AG20443 (cell line): Measurements from ENCODE around the gene DMXL1.
A peak's percentile ranks its signal among the peaks of the same experiment; 100 is the strongest.
"Not testable (repeated sequence)": the region's sequence is repeated elsewhere in the genome, so short reads cannot be mapped to it uniquely, and the experiment has no call there.

ENCODE experiments used
- DNase-seq: peaks from one replicate; pipeline ENCODE4 v3.0.0; 2012; ENCODE audit warnings: low spot score, mixed read lengths

The DMXL1 gene

GRCh38 chr5:119200795-119201194 is 129.9 kb downstream of the DMXL1 start:
- no peak for DNase-seq

GRCh38 chr5:119207105-119207504 is 136.2 kb downstream of the DMXL1 start:
- no peak for DNase-seq

GRCh38 chr5:119212026-119212425 is 141.1 kb downstream of the DMXL1 start:
- no peak for DNase-seq

GRCh38 chr5:119212676-119213075 is 141.8 kb downstream of the DMXL1 start:
- no peak for DNase-seq

- DNase-seq, result no peak
These were observed 146.3 kb downstream of the DMXL1 start for GRCh38 chr5:119217183-119217582.

GRCh38 chr5:119218830-119219782 is 148.2 kb downstream of the DMXL1 start:
- DNase-seq, result no peak

- no peak for DNase-seq
These were observed 149.8 kb downstream of the DMXL1 start for GRCh38 chr5:119220576-119221197.

- no peak for DNase-seq
These were observed 150.4 kb downstream of the DMXL1 start for GRCh38 chr5:119221330-119221729.

GRCh38 chr5:119229950-119230349 is 159.1 kb downstream of the DMXL1 start:
- no peak for DNase-seq

GRCh38 chr5:119238265-119239118 is 167.6 kb downstream of the DMXL1 start:
- DNase-seq, result no peak

GRCh38 chr5:119239119-119239417 is 168.2 kb downstream of the DMXL1 start:
- no peak for DNase-seq

GRCh38 chr5:119239826-119240225 is 168.9 kb downstream of the DMXL1 start:
- DNase-seq, result not testable (repeated sequence)

GRCh38 chr5:119243888-119244287 is 173.0 kb downstream of the DMXL1 start:
- no peak for DNase-seq

- no peak for DNase-seq
These were observed 180.3 kb downstream of the DMXL1 start for GRCh38 chr5:119250946-119251901.

- no peak for DNase-seq
These were observed 184.9 kb downstream of the DMXL1 start for GRCh38 chr5:119255571-119256356.

- no peak for DNase-seq
These were observed 186.7 kb downstream of the DMXL1 start for GRCh38 chr5:119257613-119258012.

GRCh38 chr5:119263639-119264038 is 192.8 kb downstream of the DMXL1 start:
- DNase-seq, result no peak

- no peak for DNase-seq
These were observed 193.3 kb downstream of the DMXL1 start for GRCh38 chr5:119264186-119264585.

- DNase-seq, result peak; percentile 91
These were observed 197.1 kb downstream of the DMXL1 start for GRCh38 chr5:119267958-119268386.

GRCh38 chr5:119268387-119269060 is 197.6 kb downstream of the DMXL1 start:
- peak; percentile 98 for DNase-seq
